Mesenchymal stem cell (in vitro differentiated cells and primary cell): ENCODE results near the gene ZFP90.

Experiments used
- DNase-seq: peaks from one replicate; pipeline ENCODE4 v3.0.0-alpha.2; 2013
- H2AFZ ChIP-seq: one replicate; pipeline ENCODE4 v1.6.1; 2013; ENCODE audit warnings: low read depth, mild to moderate bottlenecking, control low read depth, inconsistent platforms, low read length, moderate library complexity
- H2AK5ac ChIP-seq: 2 replicates; pipeline ENCODE4 v1.6.1; 2013; ENCODE audit warnings: low read length, moderate library complexity, mild to moderate bottlenecking, inconsistent platforms; ENCODE audit not compliant: severe bottlenecking
- H2BK120ac ChIP-seq: one replicate; pipeline ENCODE4 v1.6.1; 2013; ENCODE audit warnings: low read depth, mild to moderate bottlenecking, inconsistent platforms, low read length, moderate library complexity
- H2BK12ac ChIP-seq, 2 experiments: one replicate each; pipeline ENCODE4 v1.6.1; 2013; ENCODE audit warnings: inconsistent platforms in 2 of 2, low read length in 2 of 2, mild to moderate bottlenecking in 2 of 2, moderate library complexity in 2 of 2, control low read depth in 1 of 2
- H2BK15ac ChIP-seq: one replicate; pipeline ENCODE4 v1.6.1; 2013; ENCODE audit warnings: mild to moderate bottlenecking, low read depth, inconsistent platforms; ENCODE audit not compliant: poor library complexity, severe bottlenecking
- H2BK5ac ChIP-seq: 2 replicates; pipeline ENCODE4 v1.6.1; 2013; ENCODE audit warnings: low read depth, mild to moderate bottlenecking, low read length, control low read depth, inconsistent platforms; ENCODE audit not compliant: poor library complexity, severe bottlenecking
- H3K14ac ChIP-seq, 2 experiments: one replicate each; pipeline ENCODE4 v1.6.1; 2013; ENCODE audit warnings: inconsistent platforms in 2 of 2, low read length in 2 of 2, control low read depth in 1 of 2, mild to moderate bottlenecking in 1 of 2, moderate library complexity in 1 of 2
- H3K18ac ChIP-seq, 2 experiments: one replicate each; pipeline ENCODE4 v1.6.1; 2013; ENCODE audit warnings: inconsistent platforms in 2 of 2, low read length in 2 of 2, control low read depth in 1 of 2, low read depth in 1 of 2, mild to moderate bottlenecking in 1 of 2
- H3K23ac ChIP-seq, 2 experiments: one replicate each; pipeline ENCODE4 v1.6.1; 2013; ENCODE audit warnings: inconsistent platforms in 2 of 2, low read length in 2 of 2, mild to moderate bottlenecking in 2 of 2, moderate library complexity in 2 of 2, control low read depth in 1 of 2
- H3K27ac ChIP-seq: 2 replicates; pipeline ENCODE4 v1.5.1; 2013; ENCODE audit warnings: mild to moderate bottlenecking, moderate library complexity, low read length, control low read depth, inconsistent platforms; ENCODE audit not compliant: poor library complexity, severe bottlenecking
- H3K27me3 ChIP-seq, 2 experiments: 2 replicates each; pipeline versions ENCODE4 v1.6.1 to v1.7.0; 2013; ENCODE audit warnings: low read length in 2 of 2, mild to moderate bottlenecking in 2 of 2, moderate library complexity in 2 of 2, control low read depth in 1 of 2, inconsistent platforms in 1 of 2; ENCODE audit not compliant: control insufficient read depth in 1 of 2, insufficient read depth in 1 of 2
- H3K36me3 ChIP-seq, 2 experiments: 2 replicates each; pipeline versions ENCODE4 v1.6.1 to v1.7.0; 2013; ENCODE audit warnings: low read length in 2 of 2, control low read depth in 1 of 2, inconsistent platforms in 1 of 2, low read depth in 1 of 2, mild to moderate bottlenecking in 1 of 2; ENCODE audit not compliant: insufficient read depth in 2 of 2, control insufficient read depth in 1 of 2
- H3K4ac ChIP-seq, 2 experiments: one replicate each; pipeline ENCODE4 v1.6.1; 2013; ENCODE audit warnings: inconsistent platforms in 2 of 2, low read length in 2 of 2, mild to moderate bottlenecking in 2 of 2, moderate library complexity in 2 of 2, control low read depth in 1 of 2, low read depth in 1 of 2
- H3K4me1 ChIP-seq: 2 replicates; pipeline ENCODE4 v1.6.1; 2013; ENCODE audit warnings: low read depth, low read length, control low read depth; ENCODE audit not compliant: control insufficient read depth, insufficient read depth
- H3K4me2 ChIP-seq: 2 replicates; pipeline ENCODE4 v1.6.1; 2013; ENCODE audit warnings: low read length, mild to moderate bottlenecking, inconsistent platforms; ENCODE audit not compliant: poor library complexity, severe bottlenecking
- H3K4me3 ChIP-seq, 2 experiments: 2 replicates each; pipeline versions ENCODE4 v1.5.1 to v1.7.0; 2013; ENCODE audit warnings: low read length in 2 of 2, mild to moderate bottlenecking in 2 of 2, control low read depth in 1 of 2, low read depth in 1 of 2; ENCODE audit not compliant: insufficient read depth in 1 of 2
- H3K79me1 ChIP-seq: replicated peaks from 2 replicates; pipeline ENCODE4 v1.6.1; 2013; ENCODE audit warnings: mild to moderate bottlenecking, control low read depth, low read length, inconsistent platforms; ENCODE audit not compliant: poor library complexity, severe bottlenecking
- H3K9ac ChIP-seq: 2 replicates; pipeline ENCODE4 v1.7.0; 2013; ENCODE audit warnings: mild to moderate bottlenecking, low read length, moderate library complexity
- H3K9me3 ChIP-seq: 2 replicates; pipeline ENCODE4 v1.7.0; 2013; ENCODE audit warnings: mild to moderate bottlenecking, low read length; ENCODE audit not compliant: control insufficient read depth
- H4K8ac ChIP-seq: one replicate; pipeline ENCODE4 v1.6.1; 2013; ENCODE audit warnings: inconsistent platforms, mild to moderate bottlenecking, low read length, moderate library complexity
- H4K91ac ChIP-seq: one replicate; pipeline ENCODE4 v1.6.1; 2013; ENCODE audit warnings: mild to moderate bottlenecking, low read length, inconsistent platforms
- WGBS: methylation state at CpG from one replicate; pipeline ENCODE4 v1.1.7; 2013; ENCODE audit warnings: mixed read lengths; 5-methylcytosine and 5-hydroxymethylcytosine counted together

The ZFP90 gene

GRCh38 chr16:68577352-68577853 is 38.3 kb downstream of the ZFP90 start:
- no peaks in the 10 kb centered on the region for H3K27me3 ChIP-seq

GRCh38 chr16:68590201-68590994 is 51.3 kb downstream of the ZFP90 start:
- peak; percentile 14 for DNase-seq
- Histone ChIP-seq H2BK120ac (no peak overlapping the region), H3K27me3 (no peaks in the 10 kb centered on the region), H3K27ac (no peak overlapping the region), H3K14ac (no peak overlapping the region), H3K9ac (no peak overlapping the region), H3K23ac (no peak overlapping the region), H4K8ac (no peak overlapping the region), H2AK5ac (no peak overlapping the region), H3K79me1 (no peaks in the 10 kb centered on the region), H3K4me1 (no peaks in the 10 kb centered on the region), H3K9me3 (peaks cover 28% of the 10 kb centered on the region), H2BK12ac (no peak overlapping the region), H3K4ac (no peak overlapping the region), H4K91ac (no peak overlapping the region), H2BK5ac (no peak overlapping the region), H3K36me3 (no peaks in the 10 kb centered on the region), H2BK15ac (no peak overlapping the region), H3K4me2 (peak overlapping the region; percentile 35), H2AFZ (no peak overlapping the region), H3K18ac (no peak overlapping the region), H3K4me3 (no peak overlapping the region)
- 38% methylated on average over 26 of the region's 26 CpGs for WGBS

More at GRCh38 chr16:68577352-68577853, 38.3 kb downstream of the ZFP90 start:
- WGBS, result 69% methylated on average over 2 of the region's 2 CpGs
- Histone ChIP-seq H3K9me3 (peaks cover 82% of the 10 kb centered on the region), H3K9ac (no peak overlapping the region), H2AFZ (no peak overlapping the region), H3K27ac (no peak overlapping the region), H3K18ac (no peak overlapping the region), H3K4ac (no peak overlapping the region), H4K91ac (no peak overlapping the region), H3K36me3 (no peaks in the 10 kb centered on the region), H2BK5ac (no peak overlapping the region), H3K4me2 (no peak overlapping the region), H2AK5ac (no peak overlapping the region), H2BK15ac (no peak overlapping the region), H3K4me3 (no peak overlapping the region), H3K4me1 (no peaks in the 10 kb centered on the region), H4K8ac (no peak overlapping the region), H2BK120ac (no peak overlapping the region), H3K14ac (no peak overlapping the region), H3K23ac (no peak overlapping the region), H2BK12ac (no peak overlapping the region), H3K79me1 (no peaks in the 10 kb centered on the region)
- no peak for DNase-seq

DNA sequence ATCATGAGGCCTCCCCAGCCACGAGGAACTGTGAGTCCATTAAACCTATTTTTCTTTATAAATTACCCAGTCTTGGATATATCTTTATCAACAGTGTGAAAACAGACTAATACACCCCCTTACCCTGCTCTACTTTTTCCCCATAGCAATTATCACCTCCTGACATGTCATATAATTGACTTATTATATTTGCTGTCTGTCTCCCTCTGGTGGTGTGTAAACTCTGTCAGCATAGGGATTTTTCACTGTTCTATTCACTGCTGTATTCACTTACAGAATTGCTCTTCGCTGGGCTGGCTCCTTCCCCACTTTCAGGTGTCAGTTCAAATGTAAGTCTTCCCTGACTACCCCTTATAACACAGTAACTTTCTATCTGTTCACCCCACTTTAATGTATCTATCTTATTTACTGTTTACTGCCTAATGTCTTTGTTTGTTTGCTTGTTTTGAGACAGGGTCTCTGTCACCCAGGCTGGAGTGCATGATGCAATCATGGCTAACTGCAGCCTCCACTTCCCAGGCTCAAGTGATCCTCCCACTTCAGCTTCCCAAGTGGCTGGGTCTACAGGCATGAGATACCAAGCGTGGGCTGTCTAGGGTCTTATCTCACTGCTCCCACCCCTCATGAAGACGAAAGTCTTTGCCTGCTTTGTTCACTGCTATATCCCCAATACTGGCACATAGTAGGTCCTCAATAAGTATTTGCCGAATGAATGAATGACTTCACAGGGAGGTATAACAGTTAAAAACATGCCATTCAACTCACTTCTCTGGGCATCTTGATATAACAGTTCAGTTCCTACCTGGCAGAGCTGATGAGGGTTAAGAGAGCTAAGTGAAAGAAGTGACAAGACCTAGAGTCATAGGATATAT is 53.6 kb downstream of the ZFP90 start:
- H2BK15ac ChIP-seq, result no peak overlapping the region
- H4K91ac ChIP-seq, result no peak overlapping the region

DNA sequence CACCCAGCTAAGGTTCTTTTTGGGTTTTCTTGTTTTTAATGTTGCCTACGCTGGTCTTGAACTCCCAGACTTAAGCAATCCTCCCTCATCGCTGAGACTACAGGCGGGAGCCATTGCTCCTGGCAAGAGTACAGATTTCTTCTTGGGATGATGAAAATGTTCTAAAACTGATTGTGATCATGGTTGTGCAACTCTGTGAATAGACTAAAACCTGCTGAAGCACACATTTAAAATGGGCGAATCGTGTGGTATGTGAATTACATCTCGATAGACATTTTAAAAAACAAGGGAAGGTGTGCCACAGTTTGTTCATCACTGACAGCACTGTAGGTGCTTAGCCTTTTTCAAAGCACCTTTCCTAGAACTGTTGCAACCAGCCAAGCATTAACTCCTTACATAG is 57.2 kb downstream of the ZFP90 start:
- H3K79me1 ChIP-seq, result no peaks in the 10 kb centered on the region
- H3K4me1 ChIP-seq, result no peaks in the 10 kb centered on the region
- DNase-seq, result no peak
- no peak overlapping the region for H3K23ac ChIP-seq
- H2AFZ ChIP-seq, result no peak overlapping the region
- H3K9ac ChIP-seq, result no peak overlapping the region
- no peak overlapping the region for H2BK120ac ChIP-seq
- no peak overlapping the region for H3K27ac ChIP-seq
- no peak overlapping the region for H2AK5ac ChIP-seq
- no peak overlapping the region for H3K4me2 ChIP-seq
- no peak overlapping the region for H2BK5ac ChIP-seq
- H3K27me3 ChIP-seq, result no peaks in the 10 kb centered on the region
- H3K14ac ChIP-seq, result no peak overlapping the region
- WGBS, result 94% methylated on average over 6 of the region's 6 CpGs
- no peak overlapping the region for H2BK12ac ChIP-seq
- H3K36me3 ChIP-seq, result no peaks in the 10 kb centered on the region
- no peak overlapping the region for H4K8ac ChIP-seq
- H4K91ac ChIP-seq, result no peak overlapping the region
- no peak overlapping the region for H3K4ac ChIP-seq
- H2BK15ac ChIP-seq, result no peak overlapping the region
- no peak overlapping the region for H3K4me3 ChIP-seq
- no peak overlapping the region for H3K18ac ChIP-seq
- peaks cover 31% of the 10 kb centered on the region for H3K9me3 ChIP-seq

More for the DNA sequence above, 53.6 kb downstream of the ZFP90 start:
- Histone ChIP-seq H3K4ac (no peak overlapping the region), H3K27me3 (no peaks in the 10 kb centered on the region), H3K9ac (no peak overlapping the region), H3K4me3 (no peak overlapping the region), H3K36me3 (no peaks in the 10 kb centered on the region), H2BK5ac (no peak overlapping the region), H3K9me3 (peaks cover 32% of the 10 kb centered on the region), H2AK5ac (no peak overlapping the region), H3K4me2 (no peak overlapping the region), H4K8ac (no peak overlapping the region), H3K79me1 (no peaks in the 10 kb centered on the region), H3K27ac (no peak overlapping the region), H2BK12ac (no peak overlapping the region), H3K4me1 (no peaks in the 10 kb centered on the region), H3K14ac (no peak overlapping the region), H2AFZ (no peak overlapping the region), H3K18ac (no peak overlapping the region), H2BK120ac (no peak overlapping the region), H3K23ac (no peak overlapping the region)
- no peak for DNase-seq
- WGBS, result 82% methylated on average over 5 of the region's 5 CpGs
